Measurements from ENCODE around the gene FHIP1A.

- no peak for TF ChIP-seq CTCF (IDR thresholded peaks at IDR 0.05)
- TF ChIP-seq POLR2A (IDR thresholded peaks at IDR 0.05) = no peak
These were observed 29.2 kb downstream of the FHIP1A start for GRCh38 chr4:151438154-151438553.

Measured in testis (tissue), 2 donors.